Panc1 (cell line): ENCODE results near the gene INSIG2.

ENCODE experiments used
- CTCF ChIP-seq: fragments of 450-650 bp; IDR thresholded peaks from 2 replicates; pipeline ENCODE4 v1.5.1; 2017; ENCODE audit warnings: mild to moderate bottlenecking
- POLR2AphosphoS5 ChIP-seq: IDR thresholded peaks from 2 replicates; pipeline ENCODE4 v1.6.1; 2012; ENCODE audit warnings: mild to moderate bottlenecking, low read depth, low read length, moderate library complexity
- REST ChIP-seq, 2 experiments: IDR thresholded peaks; 2 replicates each; pipeline ENCODE4 v1.6.1; 2011 to 2012; ENCODE audit warnings: low read depth in 2 of 2, control low read depth in 1 of 2, low read length in 1 of 2, mild to moderate bottlenecking in 1 of 2, moderate library complexity in 1 of 2; ENCODE audit not compliant: insufficient read depth in 1 of 2
- SIN3A ChIP-seq: IDR thresholded peaks from 2 replicates; pipeline ENCODE4 v1.6.1; 2012; ENCODE audit warnings: low read depth, mild to moderate bottlenecking, low read length, moderate library complexity, borderline replicate concordance; ENCODE audit not compliant: insufficient read depth
- TCF7L2 ChIP-seq: IDR thresholded peaks from 2 replicates; pipeline ENCODE4 v1.6.1; 2011; ENCODE audit warnings: mild to moderate bottlenecking, low read depth, low read length, inconsistent platforms

- TF ChIP-seq CTCF (no peak), POLR2AphosphoS5 (no peak), SIN3A (no peak), TCF7L2 (no peak), REST (IDR thresholded peaks at IDR 0.05; ENCODE audit: insufficient read depth in 1 of 2, low read depth in 2 of 2, low read length in 1 of 2) (no peak)
Measured at GRCh38 chr2:118098307-118099030, 10.2 kb downstream of the INSIG2 start.
